ENCODE data around the gene MRPL16. TPM values are rescaled to one million over a fixed set of nuclear protein-coding genes. Genes with fewer than 3 reads are reported as not detected.

Gene MRPL16
- polyA plus RNA-seq, 1 donor from 2014 or later = 33.2 TPM

GRCh38 chr11:59759900-59760299, 50.7 kb downstream of the MRPL16 start:
- no peak overlapping the region for H3K4me2 ChIP-seq (ENCODE audit: low read length)
- H3K27ac ChIP-seq (ENCODE audit: low read length) = no peak overlapping the region
- no peak for TF ChIP-seq SMC3 (conservative IDR thresholded peaks at IDR 0.05; ENCODE audit: poor library complexity)
- no peak for TF ChIP-seq REST (IDR thresholded peaks at IDR 0.05; ENCODE audit: borderline replicate concordance)
- TF ChIP-seq TAF1 (IDR thresholded peaks at IDR 0.05; ENCODE audit: low read depth) = no peak
- no peak for TF ChIP-seq EZH2 (IDR thresholded peaks at IDR 0.05; ENCODE audit: borderline replicate concordance, insufficient read depth, low read length, poor library complexity, severe bottlenecking)
- TF ChIP-seq RAD21 (conservative IDR thresholded peaks at IDR 0.05) = no peak
- no peak for TF ChIP-seq MXI1 (conservative IDR thresholded peaks at IDR 0.05; ENCODE audit: poor library complexity, severe bottlenecking)
- no peak for TF ChIP-seq EP300 (conservative IDR thresholded peaks at IDR 0.05; ENCODE audit: poor library complexity, severe bottlenecking)
- no peak for TF ChIP-seq CTCF (IDR thresholded peaks at IDR 0.05; ENCODE audit: poor library complexity, severe bottlenecking)
- TF ChIP-seq POLR2AphosphoS5 (IDR thresholded peaks at IDR 0.05) = no peak
- H3K9me2 ChIP-seq (ENCODE audit: insufficient read depth, low read length) = no peaks in the 10 kb centered on the region
- H2AFZ ChIP-seq (ENCODE audit: low read depth, low read length) = no peak overlapping the region
- H3K36me3 ChIP-seq (ENCODE audit: insufficient read depth, low read length) = no peaks in the 10 kb centered on the region
- H3K9ac ChIP-seq (ENCODE audit: low read length) = no peak overlapping the region
- no peaks in the 10 kb centered on the region for H4K20me1 ChIP-seq (ENCODE audit: insufficient read depth)
- H3K9me3 ChIP-seq (ENCODE audit: low read length) = no peaks in the 10 kb centered on the region
- no peaks in the 10 kb centered on the region for H3K79me2 ChIP-seq (replicated peaks; ENCODE audit: insufficient read depth, low read length)
- H3K4me3 ChIP-seq (ENCODE audit: low read length) = no peak overlapping the region
- H3F3A ChIP-seq (ENCODE audit: insufficient read depth, low read length, poor library complexity, severe bottlenecking) = no peaks in the 10 kb centered on the region
- H3K27me3 ChIP-seq (ENCODE audit: insufficient read depth, low read depth, low read length) = peaks cover 9% of the 10 kb centered on the region

GRCh38 chr11:59758401-59759037, 52.1 kb downstream of the MRPL16 start:
- H3K9me2 ChIP-seq (ENCODE audit: insufficient read depth, low read length) = no peaks in the 10 kb centered on the region
- no peaks in the 10 kb centered on the region for H4K20me1 ChIP-seq (ENCODE audit: insufficient read depth)
- no peak overlapping the region for H3K4me3 ChIP-seq (ENCODE audit: low read length)
- no peaks in the 10 kb centered on the region for H3F3A ChIP-seq (ENCODE audit: insufficient read depth, low read length, poor library complexity, severe bottlenecking)
- H3K4me2 ChIP-seq (ENCODE audit: low read length) = no peak overlapping the region
- no peaks in the 10 kb centered on the region for H3K36me3 ChIP-seq (ENCODE audit: insufficient read depth, low read length)
- no peak for TF ChIP-seq REST (IDR thresholded peaks at IDR 0.05; ENCODE audit: borderline replicate concordance)
- TF ChIP-seq POLR2AphosphoS5 (IDR thresholded peaks at IDR 0.05) = no peak
- TF ChIP-seq RAD21 (conservative IDR thresholded peaks at IDR 0.05) = no peak
- TF ChIP-seq SMC3 (conservative IDR thresholded peaks at IDR 0.05; ENCODE audit: poor library complexity) = no peak
- TF ChIP-seq CTCF (IDR thresholded peaks at IDR 0.05; ENCODE audit: poor library complexity, severe bottlenecking) = no peak
- no peak for TF ChIP-seq TAF1 (IDR thresholded peaks at IDR 0.05; ENCODE audit: low read depth)
- TF ChIP-seq EP300 (conservative IDR thresholded peaks at IDR 0.05; ENCODE audit: poor library complexity, severe bottlenecking) = no peak
- no peak for TF ChIP-seq MXI1 (conservative IDR thresholded peaks at IDR 0.05; ENCODE audit: poor library complexity, severe bottlenecking)
- no peak for TF ChIP-seq EZH2 (IDR thresholded peaks at IDR 0.05; ENCODE audit: borderline replicate concordance, insufficient read depth, low read length, poor library complexity, severe bottlenecking)
- no peak overlapping the region for H3K9ac ChIP-seq (ENCODE audit: low read length)
- no peak overlapping the region for H3K27ac ChIP-seq (ENCODE audit: low read length)
- H2AFZ ChIP-seq (ENCODE audit: low read depth, low read length) = no peak overlapping the region
- peaks cover 10% of the 10 kb centered on the region for H3K27me3 ChIP-seq (ENCODE audit: insufficient read depth, low read depth, low read length)
- no peaks in the 10 kb centered on the region for H3K79me2 ChIP-seq (replicated peaks; ENCODE audit: insufficient read depth, low read length)
- H3K9me3 ChIP-seq (ENCODE audit: low read length) = no peaks in the 10 kb centered on the region
